ENCODE data around the gene CAMK2A. TPM values are rescaled to one million over a fixed set of nuclear protein-coding genes. Genes with fewer than 3 reads are reported as not detected.

CAMK2A gene
- total RNA-seq, 4 donors from 2014 or later, result 1.4 to 6.9 (median 3.6) TPM

GRCh38 chr5:150333400-150333799 is 43.8 kb upstream of the CAMK2A start:
- no peak for TF ChIP-seq EP300 (IDR thresholded peaks at IDR 0.05)
- H3K4me3 ChIP-seq, result no peak overlapping the region
- no peak overlapping the region for H3K27ac ChIP-seq
- H3K4me1 ChIP-seq, result no peaks in the 10 kb centered on the region
- H3K27me3 ChIP-seq, result no peaks in the 10 kb centered on the region
- ATAC-seq, result no peak
- H3K9me3 ChIP-seq, result no peaks in the 10 kb centered on the region
- no peaks in the 10 kb centered on the region for H3K36me3 ChIP-seq
- WGBS, 2 donors (ENCODE audit: low coverage in 1 of 2), result 73 to 78% methylated on average over 3 to 5 of the region's 5 CpGs

- WGBS, 2 donors (ENCODE audit: low coverage in 1 of 2), result 60 to 67% methylated on average over 2 to 10 of the region's 17 CpGs
- no peak overlapping the region for H3K27ac ChIP-seq
- no peak for ATAC-seq
- H3K4me1 ChIP-seq, result no peaks in the 10 kb centered on the region
- no peak overlapping the region for H3K4me3 ChIP-seq
- no peaks in the 10 kb centered on the region for H3K9me3 ChIP-seq
- H3K27me3 ChIP-seq, result no peaks in the 10 kb centered on the region
- H3K36me3 ChIP-seq, result no peaks in the 10 kb centered on the region
- TF ChIP-seq POLR2AphosphoS5 (IDR thresholded peaks at IDR 0.05) (no peak), EP300 (IDR thresholded peaks at IDR 0.05) (no peak), POLR2A (IDR thresholded peaks at IDR 0.05) (no peak)
- TF ChIP-seq, protein P1, sequence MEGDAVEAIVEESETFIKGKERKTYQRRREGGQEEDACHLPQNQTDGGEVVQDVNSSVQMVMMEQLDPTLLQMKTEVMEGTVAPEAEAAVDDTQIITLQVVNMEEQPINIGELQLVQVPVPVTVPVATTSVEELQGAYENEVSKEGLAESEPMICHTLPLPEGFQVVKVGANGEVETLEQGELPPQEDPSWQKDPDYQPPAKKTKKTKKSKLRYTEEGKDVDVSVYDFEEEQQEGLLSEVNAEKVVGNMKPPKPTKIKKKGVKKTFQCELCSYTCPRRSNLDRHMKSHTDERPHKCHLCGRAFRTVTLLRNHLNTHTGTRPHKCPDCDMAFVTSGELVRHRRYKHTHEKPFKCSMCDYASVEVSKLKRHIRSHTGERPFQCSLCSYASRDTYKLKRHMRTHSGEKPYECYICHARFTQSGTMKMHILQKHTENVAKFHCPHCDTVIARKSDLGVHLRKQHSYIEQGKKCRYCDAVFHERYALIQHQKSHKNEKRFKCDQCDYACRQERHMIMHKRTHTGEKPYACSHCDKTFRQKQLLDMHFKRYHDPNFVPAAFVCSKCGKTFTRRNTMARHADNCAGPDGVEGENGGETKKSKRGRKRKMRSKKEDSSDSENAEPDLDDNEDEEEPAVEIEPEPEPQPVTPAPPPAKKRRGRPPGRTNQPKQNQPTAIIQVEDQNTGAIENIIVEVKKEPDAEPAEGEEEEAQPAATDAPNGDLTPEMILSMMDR (IDR thresholded peaks at IDR 0.05), result no peak
These were observed 40.6 kb upstream of the CAMK2A start for GRCh38 chr5:150329881-150330876.

DNA sequence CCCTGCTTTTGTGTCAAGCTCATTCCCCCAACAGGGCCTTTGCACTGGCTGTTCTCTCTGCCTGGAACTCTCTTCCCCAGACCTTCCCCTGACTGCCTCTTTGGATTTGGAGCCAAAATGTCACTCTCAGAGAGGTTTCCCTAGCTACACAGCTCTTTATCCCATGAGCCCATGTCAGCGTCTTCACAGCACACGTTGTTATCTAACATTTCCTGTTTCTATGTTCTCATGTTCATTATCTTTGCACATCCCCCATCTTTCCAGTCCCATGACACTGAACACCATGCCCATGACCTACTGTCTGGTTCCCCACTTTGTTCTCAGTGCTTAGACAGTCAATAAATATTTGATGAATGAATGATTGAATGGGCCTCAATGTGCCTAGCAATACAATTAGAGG is 39.5 kb upstream of the CAMK2A start:
- no peaks in the 10 kb centered on the region for H3K27me3 ChIP-seq
- TF ChIP-seq, protein P1 (IDR thresholded peaks at IDR 0.05), result no peak
- no peak overlapping the region for H3K27ac ChIP-seq
- no peaks in the 10 kb centered on the region for H3K36me3 ChIP-seq
- ATAC-seq, result no peak
- H3K4me1 ChIP-seq, result no peaks in the 10 kb centered on the region
- H3K9me3 ChIP-seq, result no peaks in the 10 kb centered on the region
- no peak overlapping the region for H3K4me3 ChIP-seq
- WGBS, 2 donors (ENCODE audit: low coverage in 1 of 2), result 33 to 41% methylated on average over 2 of the region's 2 CpGs

GRCh38 chr5:150328515-150328914 is 38.9 kb upstream of the CAMK2A start:
- no peak for ATAC-seq
- WGBS, 2 donors (ENCODE audit: low coverage in 1 of 2), result 83% methylated on average over 1 of the region's 2 CpGs; no CpG with 5 or more reads in 1 of the 2 donors
- Histone ChIP-seq H3K9me3 (no peaks in the 10 kb centered on the region), H3K36me3 (no peaks in the 10 kb centered on the region), H3K27ac (no peak overlapping the region), H3K4me1 (no peaks in the 10 kb centered on the region), H3K27me3 (no peaks in the 10 kb centered on the region), H3K4me3 (no peak overlapping the region)
- TF ChIP-seq, protein P1 (IDR thresholded peaks at IDR 0.05), result no peak
- no peak for TF ChIP-seq POLR2A (IDR thresholded peaks at IDR 0.05)
- no peak for TF ChIP-seq EP300 (IDR thresholded peaks at IDR 0.05)
- TF ChIP-seq POLR2AphosphoS5 (IDR thresholded peaks at IDR 0.05), result no peak

DNA sequence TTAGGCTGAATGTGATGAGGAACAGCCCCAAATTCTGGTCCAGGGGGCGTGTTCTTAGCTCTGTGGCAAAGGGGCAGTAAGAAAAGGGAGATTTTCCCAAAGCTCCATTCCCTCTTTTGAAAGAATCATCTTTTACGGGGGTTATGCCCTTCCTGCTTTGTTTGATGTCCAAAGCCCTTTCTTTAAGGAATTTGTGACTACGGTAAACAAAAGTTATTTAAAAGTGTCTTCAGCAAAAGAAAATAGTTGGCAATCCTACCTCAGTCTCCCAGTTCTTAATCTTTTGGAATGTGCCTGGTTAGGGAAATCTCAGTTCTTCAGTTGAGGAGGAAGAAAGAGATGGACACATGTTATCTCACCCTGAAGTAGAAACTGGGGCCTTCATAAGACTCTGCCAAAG is 37.6 kb upstream of the CAMK2A start:
- Histone ChIP-seq H3K4me1 (no peaks in the 10 kb centered on the region), H3K36me3 (no peaks in the 10 kb centered on the region), H3K9me3 (no peaks in the 10 kb centered on the region), H3K27me3 (no peaks in the 10 kb centered on the region), H3K27ac (no peak overlapping the region), H3K4me3 (no peak overlapping the region)
- TF ChIP-seq POLR2AphosphoS5 (IDR thresholded peaks at IDR 0.05) (no peak), EP300 (IDR thresholded peaks at IDR 0.05) (no peak), POLR2A (IDR thresholded peaks at IDR 0.05) (no peak)
- TF ChIP-seq, protein P1 (IDR thresholded peaks at IDR 0.05), result no peak
- no peak for ATAC-seq
- 65% methylated on average over 3 of the region's 3 CpGs; no CpG with 5 or more reads in 1 of the 2 donors for WGBS, 2 donors (ENCODE audit: low coverage in 1 of 2)

All from gastroesophageal sphincter (tissue), 4 donors.